ENCODE measurements around the gene PSEN2.

Gene PSEN2

GRCh38 chr1:226884966-226885820, 14.8 kb downstream of the PSEN2 start:
- Histone ChIP-seq H3K4me1 (no peaks in the 10 kb centered on the region), H3K9me3 (no peaks in the 10 kb centered on the region), H3K36me3 (replicated peaks) (peaks cover 13% of the 10 kb centered on the region), H3K4me3 (no peak overlapping the region), H3K27me3 (ENCODE audit: low read depth) (no peaks in the 10 kb centered on the region)
- DNase-seq (ENCODE audit: low spot score in 2 of 2), result no peak
- in situ Hi-C loops (cut with MboI; ENCODE audit: low sequenced_read_pairs), result no loop called here

GRCh38 chr1:226886122-226886901, 15.9 kb downstream of the PSEN2 start:
- Histone ChIP-seq H3K4me1 (no peaks in the 10 kb centered on the region), H3K4me3 (no peak overlapping the region), H3K36me3 (replicated peaks) (peaks cover 17% of the 10 kb centered on the region), H3K27me3 (ENCODE audit: low read depth) (no peaks in the 10 kb centered on the region), H3K9me3 (no peaks in the 10 kb centered on the region)
- no peak for DNase-seq (ENCODE audit: low spot score in 2 of 2)
- in situ Hi-C loops (cut with MboI; ENCODE audit: low sequenced_read_pairs), result no loop called here

DNA sequence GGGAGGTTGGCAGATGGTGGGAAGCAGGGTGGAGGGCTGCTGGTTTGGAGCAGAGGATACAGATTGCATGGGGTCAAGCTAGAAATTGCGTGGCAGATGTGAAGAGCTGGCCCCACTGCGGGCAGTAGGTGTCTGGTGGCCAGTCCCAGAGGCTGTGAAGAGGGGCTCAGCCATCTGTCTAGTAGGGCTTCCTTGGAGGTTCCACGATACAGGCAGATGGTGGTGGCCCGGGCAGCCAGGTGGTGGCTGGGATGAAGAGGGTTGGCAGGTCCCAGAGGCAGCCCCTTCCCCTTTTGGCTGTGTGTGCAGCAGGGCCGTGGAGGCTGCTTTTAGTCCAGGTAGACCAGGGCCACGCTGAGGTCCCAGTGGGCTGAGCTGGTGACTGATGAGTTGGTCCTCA, 16.6 kb downstream of the PSEN2 start:
- in situ Hi-C loops (cut with MboI; ENCODE audit: low sequenced_read_pairs), result no loop called here
- no peak for DNase-seq (ENCODE audit: low spot score in 2 of 2)
- Histone ChIP-seq H3K4me1 (no peaks in the 10 kb centered on the region), H3K9me3 (no peaks in the 10 kb centered on the region), H3K4me3 (no peak overlapping the region), H3K27me3 (ENCODE audit: low read depth) (no peaks in the 10 kb centered on the region), H3K36me3 (replicated peaks) (peaks cover 18% of the 10 kb centered on the region)

- no peaks in the 10 kb centered on the region for H3K9me3 ChIP-seq
- no peak overlapping the region for H3K4me3 ChIP-seq
- peaks cover 18% of the 10 kb centered on the region for H3K36me3 ChIP-seq (replicated peaks)
- H3K27me3 ChIP-seq (ENCODE audit: low read depth), result no peaks in the 10 kb centered on the region
- in situ Hi-C loops (cut with MboI; ENCODE audit: low sequenced_read_pairs), result no loop called here
- no peaks in the 10 kb centered on the region for H3K4me1 ChIP-seq
- no peak for DNase-seq (ENCODE audit: low spot score in 2 of 2)
Measured at GRCh38 chr1:226888021-226888420, 17.6 kb downstream of the PSEN2 start.

DNA sequence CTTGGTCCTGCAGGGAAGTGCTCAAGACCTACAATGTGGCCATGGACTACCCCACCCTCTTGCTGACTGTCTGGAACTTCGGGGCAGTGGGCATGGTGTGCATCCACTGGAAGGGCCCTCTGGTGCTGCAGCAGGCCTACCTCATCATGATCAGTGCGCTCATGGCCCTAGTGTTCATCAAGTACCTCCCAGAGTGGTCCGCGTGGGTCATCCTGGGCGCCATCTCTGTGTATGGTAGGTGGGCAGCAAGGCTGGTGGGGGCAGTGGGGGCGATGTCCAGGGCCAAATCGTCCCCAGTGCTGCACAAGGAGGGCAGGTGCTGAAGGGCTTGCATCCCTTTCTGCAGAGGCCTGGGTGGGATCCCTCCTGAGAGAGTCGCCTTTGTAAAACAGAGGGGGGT, 18.4 kb downstream of the PSEN2 start:
- in situ Hi-C loops (cut with MboI; ENCODE audit: low sequenced_read_pairs), result no loop called here
- Histone ChIP-seq H3K27me3 (ENCODE audit: low read depth) (no peaks in the 10 kb centered on the region), H3K36me3 (replicated peaks) (peaks cover 18% of the 10 kb centered on the region), H3K4me3 (no peak overlapping the region), H3K9me3 (no peaks in the 10 kb centered on the region), H3K4me1 (no peaks in the 10 kb centered on the region)
- DNase-seq (ENCODE audit: low spot score in 2 of 2), result no peak

GRCh38 chr1:226889616-226890330, 19.4 kb downstream of the PSEN2 start:
- no peak for DNase-seq (ENCODE audit: low spot score in 2 of 2)
- Histone ChIP-seq H3K4me3 (no peak overlapping the region), H3K27me3 (ENCODE audit: low read depth) (no peaks in the 10 kb centered on the region), H3K9me3 (no peaks in the 10 kb centered on the region), H3K4me1 (no peaks in the 10 kb centered on the region), H3K36me3 (replicated peaks) (peaks cover 18% of the 10 kb centered on the region)
- in situ Hi-C loops (cut with MboI; ENCODE audit: low sequenced_read_pairs), result no loop called here

DNA sequence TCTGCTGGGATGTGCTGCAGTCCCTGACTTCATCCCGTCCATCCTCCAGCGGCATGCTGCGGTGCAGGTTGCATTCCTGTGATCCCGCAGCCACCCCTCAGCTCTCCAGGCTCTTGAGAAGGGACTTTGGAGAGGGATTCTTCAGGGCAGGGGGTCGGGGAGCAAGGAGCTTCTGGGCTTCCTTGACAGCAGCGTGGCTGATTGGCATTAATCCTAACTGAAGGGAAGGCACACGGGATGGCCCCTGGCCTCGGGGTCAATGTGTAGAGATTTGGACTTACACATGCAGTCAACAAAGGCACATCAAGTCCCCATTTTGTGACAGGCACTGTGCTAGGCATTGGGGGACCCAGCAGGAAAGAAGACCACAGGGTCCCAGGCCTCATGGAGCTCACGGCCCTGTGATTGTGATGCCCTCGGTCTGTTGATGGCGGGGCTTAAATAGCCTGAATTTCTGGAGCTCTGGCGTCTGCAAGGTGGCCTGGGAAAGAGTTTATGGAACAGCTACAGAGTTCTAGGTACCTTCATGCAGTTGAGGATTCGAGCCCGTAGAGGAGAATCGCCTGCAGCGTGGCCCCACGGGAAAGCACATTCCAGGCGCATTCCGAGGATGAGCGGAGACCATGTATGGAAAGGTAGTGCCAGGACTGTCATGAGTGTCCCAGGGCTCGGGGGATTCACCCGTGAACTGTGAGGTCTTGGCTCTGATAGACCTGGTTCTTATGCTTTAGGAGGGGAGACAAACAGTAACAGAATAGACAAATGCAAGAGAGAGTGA, 20.1 kb downstream of the PSEN2 start:
- peaks cover 18% of the 10 kb centered on the region for H3K36me3 ChIP-seq (replicated peaks)
- DNase-seq (ENCODE audit: low spot score in 2 of 2), result no peak
- no peak overlapping the region for H3K4me3 ChIP-seq
- H3K27me3 ChIP-seq (ENCODE audit: low read depth), result no peaks in the 10 kb centered on the region
- in situ Hi-C loops (cut with MboI; ENCODE audit: low sequenced_read_pairs), result no loop called here
- H3K9me3 ChIP-seq, result no peaks in the 10 kb centered on the region
- H3K4me1 ChIP-seq, result no peaks in the 10 kb centered on the region

DNA sequence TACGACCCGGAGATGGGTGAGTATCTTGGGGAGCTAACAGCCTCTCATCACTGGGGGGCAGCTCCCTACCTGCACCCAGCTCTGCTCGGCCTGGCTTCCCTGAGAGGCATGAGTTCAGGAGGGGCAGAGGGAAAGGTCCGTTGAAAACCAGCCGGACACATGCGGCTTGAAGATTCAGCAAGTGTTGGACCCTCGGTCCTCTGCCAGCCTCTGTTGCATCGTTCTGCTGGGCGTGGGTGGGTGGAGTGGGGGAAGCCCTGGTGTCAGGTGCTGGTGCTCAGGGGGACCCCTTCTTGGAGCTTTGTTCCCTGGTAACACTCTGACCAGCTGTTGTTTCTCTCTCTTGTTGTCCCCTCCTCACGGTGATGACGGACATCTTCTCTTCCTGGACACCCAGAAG, 20.9 kb downstream of the PSEN2 start:
- no peaks in the 10 kb centered on the region for H3K27me3 ChIP-seq (ENCODE audit: low read depth)
- no peaks in the 10 kb centered on the region for H3K9me3 ChIP-seq
- in situ Hi-C loops (cut with MboI; ENCODE audit: low sequenced_read_pairs), result no loop called here
- peaks cover 18% of the 10 kb centered on the region for H3K36me3 ChIP-seq (replicated peaks)
- no peak for DNase-seq (ENCODE audit: low spot score in 2 of 2)
- H3K4me3 ChIP-seq, result no peak overlapping the region
- no peaks in the 10 kb centered on the region for H3K4me1 ChIP-seq

- DNase-seq (ENCODE audit: low spot score in 2 of 2), result no peak
- Histone ChIP-seq H3K9me3 (no peaks in the 10 kb centered on the region), H3K36me3 (replicated peaks) (peaks cover 18% of the 10 kb centered on the region), H3K4me1 (no peaks in the 10 kb centered on the region), H3K4me3 (no peak overlapping the region), H3K27me3 (ENCODE audit: low read depth) (no peaks in the 10 kb centered on the region)
- in situ Hi-C loops (cut with MboI; ENCODE audit: low sequenced_read_pairs), result no loop called here
Measured at GRCh38 chr1:226891846-226892523, 21.6 kb downstream of the PSEN2 start.

DNA sequence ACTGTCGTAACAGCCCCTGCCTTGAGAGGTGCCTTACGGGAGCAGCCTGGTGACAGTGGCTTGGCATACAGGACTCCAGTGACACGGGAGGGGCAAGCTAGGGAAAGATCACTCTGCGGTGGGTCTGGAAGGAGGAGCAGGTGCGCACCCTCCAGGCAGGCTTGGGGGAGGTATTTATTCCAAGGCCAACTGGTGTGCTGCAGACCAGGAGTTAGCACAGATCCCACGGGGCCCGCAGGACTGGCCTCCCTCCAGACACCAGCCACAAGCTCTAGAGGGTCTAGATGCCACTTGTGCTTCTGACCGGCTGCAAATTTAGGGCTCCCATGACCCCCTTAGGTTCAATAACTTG, 22.1 kb downstream of the PSEN2 start:
- Histone ChIP-seq H3K9me3 (no peaks in the 10 kb centered on the region), H3K4me1 (no peaks in the 10 kb centered on the region), H3K27me3 (ENCODE audit: low read depth) (no peaks in the 10 kb centered on the region), H3K36me3 (replicated peaks) (peaks cover 18% of the 10 kb centered on the region), H3K4me3 (no peak overlapping the region)
- in situ Hi-C loops (cut with MboI; ENCODE audit: low sequenced_read_pairs), result no loop called here
- DNase-seq (ENCODE audit: low spot score in 2 of 2), result no peak

DNA sequence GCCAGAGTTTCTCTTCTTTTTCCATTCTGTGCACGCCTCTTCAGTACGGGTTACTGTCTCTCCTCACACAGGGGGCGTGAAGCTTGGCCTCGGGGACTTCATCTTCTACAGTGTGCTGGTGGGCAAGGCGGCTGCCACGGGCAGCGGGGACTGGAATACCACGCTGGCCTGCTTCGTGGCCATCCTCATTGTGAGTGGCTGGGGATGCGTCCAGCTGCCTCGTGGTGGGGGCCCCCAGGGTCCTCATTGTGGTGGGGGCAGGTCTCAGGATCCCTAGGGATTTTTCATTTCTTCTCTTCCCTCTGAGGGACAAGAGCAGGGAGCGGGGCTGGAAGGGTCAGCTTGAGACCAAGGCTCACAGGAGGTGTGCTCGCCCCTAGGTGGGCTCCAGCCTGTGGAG, 23.5 kb downstream of the PSEN2 start:
- in situ Hi-C loops (cut with MboI; ENCODE audit: low sequenced_read_pairs), result no loop called here
- no peak for DNase-seq (ENCODE audit: low spot score in 2 of 2)
- Histone ChIP-seq H3K9me3 (no peaks in the 10 kb centered on the region), H3K27me3 (ENCODE audit: low read depth) (no peaks in the 10 kb centered on the region), H3K4me3 (no peak overlapping the region), H3K4me1 (no peaks in the 10 kb centered on the region), H3K36me3 (replicated peaks) (peaks cover 16% of the 10 kb centered on the region)

DNA sequence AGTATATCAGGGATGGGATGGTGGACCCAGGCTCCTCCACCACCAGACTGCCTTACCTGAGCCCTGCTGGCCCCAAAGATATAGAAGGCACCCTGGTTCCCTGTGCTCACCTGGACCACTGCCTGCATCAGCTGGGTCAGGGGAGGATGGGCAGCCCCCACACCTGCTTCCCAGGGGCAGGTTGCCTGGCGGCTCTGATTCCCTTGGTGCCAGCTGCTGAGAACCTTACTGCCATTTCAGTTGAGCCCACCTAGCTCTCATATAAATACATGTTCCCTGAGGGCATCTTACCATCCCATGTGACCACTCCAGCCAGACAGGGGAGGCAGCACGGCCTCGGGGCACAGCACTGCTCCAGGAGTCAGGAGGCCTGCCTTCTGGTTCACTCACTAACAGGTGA, 24.4 kb downstream of the PSEN2 start:
- Histone ChIP-seq H3K9me3 (no peaks in the 10 kb centered on the region), H3K36me3 (replicated peaks) (peaks cover 19% of the 10 kb centered on the region), H3K27me3 (ENCODE audit: low read depth) (no peaks in the 10 kb centered on the region), H3K4me1 (no peaks in the 10 kb centered on the region), H3K4me3 (no peak overlapping the region)
- in situ Hi-C loops (cut with MboI; ENCODE audit: low sequenced_read_pairs), result no loop called here
- no peak for DNase-seq (ENCODE audit: low spot score in 2 of 2)

DNA sequence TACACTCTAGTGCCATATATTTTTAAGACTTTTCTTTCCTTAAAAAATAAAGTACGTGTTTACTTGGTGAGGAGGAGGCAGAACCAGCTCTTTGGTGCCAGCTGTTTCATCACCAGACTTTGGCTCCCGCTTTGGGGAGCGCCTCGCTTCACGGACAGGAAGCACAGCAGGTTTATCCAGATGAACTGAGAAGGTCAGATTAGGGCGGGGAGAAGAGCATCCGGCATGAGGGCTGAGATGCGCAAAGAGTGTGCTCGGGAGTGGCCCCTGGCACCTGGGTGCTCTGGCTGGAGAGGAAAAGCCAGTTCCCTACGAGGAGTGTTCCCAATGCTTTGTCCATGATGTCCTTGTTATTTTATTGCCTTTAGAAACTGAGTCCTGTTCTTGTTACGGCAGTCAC, 25.2 kb downstream of the PSEN2 start:
- no peak for DNase-seq (ENCODE audit: low spot score in 2 of 2)
- no peaks in the 10 kb centered on the region for H3K4me1 ChIP-seq
- no peaks in the 10 kb centered on the region for H3K27me3 ChIP-seq (ENCODE audit: low read depth)
- H3K9me3 ChIP-seq, result no peaks in the 10 kb centered on the region
- in situ Hi-C loops (cut with MboI; ENCODE audit: low sequenced_read_pairs), result no loop called here
- peaks cover 14% of the 10 kb centered on the region for H3K36me3 ChIP-seq (replicated peaks)
- H3K4me3 ChIP-seq, result no peak overlapping the region
